PC-3 (cell line): ENCODE results near the gene ZFX. TPM values are rescaled to one million over a fixed set of nuclear protein-coding genes. Genes with fewer than 3 reads are reported as not detected.

Source experiments
- ATAC-seq: fragments of 200-7000 bp; cut with Tn5 transposase; 2 replicates; pipeline ENCODE4 v1.9.1; 2020; ENCODE audit warnings: mild to moderate bottlenecking, moderate library complexity
- BruUV-seq: library from RNA; stranded (reverse); fragments of 400-500 nt; replicated peaks from 2 replicates; lab custom pipeline; 2021; lab: Mats Ljungman, UMichigan
- CTCF ChIA-PET: fragments of 300-600 bp; sonication (Branson Sonifier 250); formaldehyde crosslinking; loops from one replicate; lab custom pipeline; 2022; ENCODE audit warnings: antibody characterized with exemption; lab: Charles Lee
- POLR2A ChIA-PET: fragments of 300-600 bp; sonication (Branson Sonifier 250); formaldehyde crosslinking; loops from one replicate; lab custom pipeline; 2022; ENCODE audit warnings: antibody characterized with exemption; ENCODE audit not compliant: unreplicated experiment; lab: Charles Lee
- DNase-seq: peaks from one replicate; pipeline ENCODE4 v3.0.0-alpha.2; 2015
- H2AFZ ChIP-seq: fragments of 300-600 bp; sonication (generic); 2 replicates; pipeline ENCODE4 v1.6.0; 2016; ENCODE audit warnings: antibody characterized with exemption, low read length
- H3F3A ChIP-seq: fragments of 300-600 bp; sonication (generic); one replicate; pipeline ENCODE4 v1.6.0; 2017; ENCODE audit warnings: antibody characterized with exemption, low read length, control low read depth, mild to moderate bottlenecking; ENCODE audit not compliant: unreplicated experiment
- H3K27ac ChIP-seq: fragments of 300-600 bp; sonication (generic); 2 replicates; pipeline ENCODE4 v1.5.1; 2016; ENCODE audit warnings: mild to moderate bottlenecking, low read length
- H3K27me3 ChIP-seq: fragments of 300-600 bp; sonication (generic); 2 replicates; pipeline ENCODE4 v1.6.1; 2016; ENCODE audit warnings: low read length, mixed read lengths
- H3K36me3 ChIP-seq: fragments of 300-600 bp; sonication (generic); 2 replicates; pipeline ENCODE4 v1.6.1; 2016; ENCODE audit warnings: low read depth, mixed run types, low read length, mixed read lengths
- H3K4me1 ChIP-seq: fragments of 300-600 bp; sonication (generic); 2 replicates; pipeline ENCODE4 v1.5.1; 2016; ENCODE audit warnings: low read length; ENCODE audit not compliant: insufficient read depth
- H3K4me2 ChIP-seq: fragments of 300-600 bp; sonication (generic); 2 replicates; pipeline ENCODE4 v1.6.0; 2016; ENCODE audit warnings: low read length
- H3K4me3 ChIP-seq: fragments of 300-600 bp; sonication (generic); 2 replicates; pipeline ENCODE4 v1.5.1; 2016; ENCODE audit warnings: mild to moderate bottlenecking, low read length, mixed read lengths
- H3K79me2 ChIP-seq: fragments of 300-600 bp; sonication (generic); 2 replicates; pipeline ENCODE4 v1.6.1; 2017; ENCODE audit warnings: low read length, mixed read lengths
- H3K9ac ChIP-seq: fragments of 300-600 bp; sonication (generic); 2 replicates; pipeline ENCODE4 v1.6.0; 2016; ENCODE audit warnings: mild to moderate bottlenecking, low read length
- H3K9me2 ChIP-seq: fragments of 300-600 bp; sonication (generic); replicated peaks from 2 replicates; pipeline ENCODE4 v1.6.1; 2016; ENCODE audit warnings: mixed run types, low read length, mixed read lengths
- H3K9me3 ChIP-seq: fragments of 300-600 bp; sonication (generic); 2 replicates; pipeline ENCODE4 v1.6.1; 2016; ENCODE audit warnings: low read length, mixed read lengths
- H4K20me1 ChIP-seq: fragments of 300-600 bp; sonication (generic); 2 replicates; pipeline ENCODE4 v1.6.1; 2016; ENCODE audit warnings: low read length, mixed read lengths
- EZH2 ChIP-seq: fragments of 300-600 bp; sonication (generic); IDR thresholded peaks from one replicate; pipeline ENCODE4 v1.6.1; 2017; ENCODE audit warnings: antibody characterized with exemption, mild to moderate bottlenecking, low read length; ENCODE audit not compliant: unreplicated experiment
- EZH2phosphoT487 ChIP-seq: fragments of 300-600 bp; sonication (generic); IDR thresholded peaks from 2 replicates; pipeline ENCODE4 v1.6.1; 2018; ENCODE audit warnings: mild to moderate bottlenecking, antibody characterized with exemption, low read length, borderline replicate concordance
- intact Hi-C: fragments of 100-400 bp; cut with micrococcal nuclease; formaldehyde crosslinking; loops from 2 replicates; pipeline ENCODE4 v1.9.0; 2023
- total RNA-seq: library from RNA; depleted of rRNA; stranded (reverse); fragments of >200 nt; gene quantifications from 2 replicates; pipeline ENCODE4 v1.2.3, GENCODE V29; 2014
- TF ChIP-seq, protein P1 (sequence below): fragments of 300-600 bp; sonication (generic); conservative IDR thresholded peaks from 2 replicates; pipeline ENCODE4 v1.5.1; 2017; ENCODE audit warnings: antibody characterized with exemption, low read depth, mild to moderate bottlenecking, low read length

ZFX gene
- total RNA-seq, 1 experiment from 2014 or later: 21.0 TPM

DNA sequence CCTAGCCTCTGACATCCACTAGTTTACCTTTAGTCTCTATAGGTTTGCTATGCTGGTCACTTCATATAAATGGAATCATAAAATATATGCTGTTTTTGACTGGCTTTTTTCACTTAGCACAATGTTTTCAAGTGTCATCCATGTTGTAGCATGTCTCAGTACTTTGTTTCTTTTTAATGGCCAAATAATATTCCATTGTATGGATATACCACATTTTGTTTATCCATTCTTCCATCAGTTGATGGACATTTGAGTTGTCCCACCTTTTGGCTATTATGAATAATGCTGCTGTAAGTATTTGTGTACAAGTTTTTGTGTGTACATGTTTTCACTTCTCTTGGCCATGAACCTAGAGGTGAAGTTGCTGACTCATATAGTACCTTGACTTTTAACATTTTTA, 75.7 kb downstream of the ZFX start:
- Histone ChIP-seq H3K4me1 (no peaks in the 10 kb centered on the region), H3K27me3 (no peaks in the 10 kb centered on the region), H3K4me2 (no peak overlapping the region), H3K36me3 (no peaks in the 10 kb centered on the region), H2AFZ (no peak overlapping the region), H4K20me1 (no peaks in the 10 kb centered on the region), H3K9ac (no peak overlapping the region), H3K4me3 (no peak overlapping the region), H3K9me3 (no peaks in the 10 kb centered on the region), H3K27ac (no peak overlapping the region), H3K79me2 (no peaks in the 10 kb centered on the region), H3F3A (no peaks in the 10 kb centered on the region), H3K9me2 (no peaks in the 10 kb centered on the region)
- TF ChIP-seq EZH2phosphoT487 (no peak), EZH2 (no peak)
- TF ChIP-seq, protein P1, sequence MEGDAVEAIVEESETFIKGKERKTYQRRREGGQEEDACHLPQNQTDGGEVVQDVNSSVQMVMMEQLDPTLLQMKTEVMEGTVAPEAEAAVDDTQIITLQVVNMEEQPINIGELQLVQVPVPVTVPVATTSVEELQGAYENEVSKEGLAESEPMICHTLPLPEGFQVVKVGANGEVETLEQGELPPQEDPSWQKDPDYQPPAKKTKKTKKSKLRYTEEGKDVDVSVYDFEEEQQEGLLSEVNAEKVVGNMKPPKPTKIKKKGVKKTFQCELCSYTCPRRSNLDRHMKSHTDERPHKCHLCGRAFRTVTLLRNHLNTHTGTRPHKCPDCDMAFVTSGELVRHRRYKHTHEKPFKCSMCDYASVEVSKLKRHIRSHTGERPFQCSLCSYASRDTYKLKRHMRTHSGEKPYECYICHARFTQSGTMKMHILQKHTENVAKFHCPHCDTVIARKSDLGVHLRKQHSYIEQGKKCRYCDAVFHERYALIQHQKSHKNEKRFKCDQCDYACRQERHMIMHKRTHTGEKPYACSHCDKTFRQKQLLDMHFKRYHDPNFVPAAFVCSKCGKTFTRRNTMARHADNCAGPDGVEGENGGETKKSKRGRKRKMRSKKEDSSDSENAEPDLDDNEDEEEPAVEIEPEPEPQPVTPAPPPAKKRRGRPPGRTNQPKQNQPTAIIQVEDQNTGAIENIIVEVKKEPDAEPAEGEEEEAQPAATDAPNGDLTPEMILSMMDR: no peak
- BruUV-seq: no TSS peak
- ChIA-PET POLR2A (no interaction called here), CTCF (no interaction called here)
- DNase-seq (no peak), ATAC-seq (no peak)
- intact Hi-C loops: no loop called here

DNA sequence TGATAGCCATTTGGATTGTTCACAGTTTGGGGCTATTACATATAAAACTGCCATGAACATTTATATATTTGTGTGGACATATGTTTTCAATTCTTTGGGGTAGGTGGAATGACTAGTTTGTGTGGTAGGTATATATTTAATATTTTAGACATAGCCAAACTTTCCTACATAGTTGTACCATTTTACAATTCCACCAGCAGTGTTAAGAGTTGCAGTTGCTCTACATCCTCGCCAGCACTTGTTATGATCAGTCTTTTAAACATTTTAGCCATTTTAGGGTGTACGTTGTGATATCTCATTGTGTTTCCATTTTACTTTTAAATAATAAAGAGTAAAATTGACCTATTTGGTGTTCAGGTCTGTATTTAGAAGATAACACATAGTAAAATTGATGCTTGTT, 76.6 kb downstream of the ZFX start:
- Histone ChIP-seq H3K4me1 (peaks cover 1% of the 10 kb centered on the region; the same call in 1 of the 2 replicates), H3K27ac (no peak overlapping the region), H3K79me2 (no peaks in the 10 kb centered on the region), H3K9me2 (no peaks in the 10 kb centered on the region), H3K36me3 (no peaks in the 10 kb centered on the region), H3K4me2 (no peak overlapping the region), H2AFZ (no peak overlapping the region), H3K27me3 (no peaks in the 10 kb centered on the region), H3F3A (no peaks in the 10 kb centered on the region), H3K9ac (no peak overlapping the region), H4K20me1 (no peaks in the 10 kb centered on the region), H3K9me3 (no peaks in the 10 kb centered on the region), H3K4me3 (no peak overlapping the region)
- CTCF ChIA-PET: no interaction called here
- POLR2A ChIA-PET: no interaction called here
- DNase-seq: no peak
- TF ChIP-seq, protein P1: no peak
- TF ChIP-seq EZH2 (no peak), EZH2phosphoT487 (no peak)
- no TSS peak for BruUV-seq
- no peak for ATAC-seq
- intact Hi-C loops: no loop called here

DNA sequence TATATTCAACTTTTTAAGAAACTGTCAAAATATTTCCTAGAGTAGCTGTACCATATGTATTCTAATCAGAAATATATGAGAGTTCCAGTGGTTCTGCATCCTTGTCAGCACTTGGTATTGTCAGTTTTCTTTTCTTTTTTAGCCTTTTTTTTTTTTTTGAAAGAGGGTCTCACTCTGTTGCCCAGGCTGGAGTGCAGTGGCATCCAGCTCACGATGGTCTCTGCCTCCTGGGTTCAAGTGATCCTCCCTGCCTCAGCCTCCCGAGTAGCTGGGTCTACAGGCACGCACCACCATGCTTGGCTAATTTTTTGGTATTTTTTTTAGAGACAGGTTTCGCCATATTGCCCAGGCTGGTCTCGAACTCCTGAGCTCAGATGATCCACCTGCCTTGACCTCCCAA, 79.1 kb downstream of the ZFX start:
- Histone ChIP-seq H3K4me1 (peaks cover 4% of the 10 kb centered on the region; the same call in 1 of the 2 replicates), H4K20me1 (no peaks in the 10 kb centered on the region), H3K27me3 (no peaks in the 10 kb centered on the region), H3F3A (no peaks in the 10 kb centered on the region), H3K36me3 (no peaks in the 10 kb centered on the region), H3K9me3 (no peaks in the 10 kb centered on the region), H3K79me2 (no peaks in the 10 kb centered on the region), H2AFZ (no peak overlapping the region), H3K9me2 (no peaks in the 10 kb centered on the region), H3K27ac (no peak overlapping the region), H3K4me3 (no peak overlapping the region), H3K4me2 (no peak overlapping the region), H3K9ac (no peak overlapping the region)
- ChIA-PET POLR2A (no interaction called here), CTCF (no interaction called here)
- intact Hi-C loops: no loop called here
- no peak for TF ChIP-seq EZH2
- TF ChIP-seq, protein P1: no peak
- TF ChIP-seq EZH2phosphoT487: no peak
- DNase-seq: no peak
- no TSS peak for BruUV-seq
- ATAC-seq: no peak
